Naive B cell (primary cell): Measurements from ENCODE around the gene PRR5. TPM values are rescaled to one million over a fixed set of nuclear protein-coding genes. Genes with fewer than 3 reads are reported as not detected.
"Not testable (repeated sequence)": the region's sequence is repeated elsewhere in the genome, so short reads cannot be mapped to it uniquely, and the experiment has no call there.

Experiments
- ATAC-seq, 2 donors: fragments of 150-1000 bp; cut with Tn5 transposase; 2 replicates each; pipeline ENCODE4 v1.10.0; 2021; ENCODE audit warnings: low read depth in 2 of 2, mild to moderate bottlenecking in 2 of 2, moderate library complexity in 2 of 2
- DNase-seq: peaks from one replicate; pipeline ENCODE4 v3.0.0; 2022
- H3K27ac Mint-ChIP-seq, 6 donors: one replicate each; pipeline ENCODE4 v1.8.0; 2020 to 2022; ENCODE audit warnings: mild to moderate bottlenecking in 6 of 6, mixed read lengths in 6 of 6, moderate library complexity in 5 of 6, inconsistent platforms in 2 of 6
- H3K27me3 Mint-ChIP-seq, 3 donors: one replicate each; pipeline ENCODE4 v1.8.0; 2021 to 2022; ENCODE audit warnings: mixed read lengths in 3 of 3, mild to moderate bottlenecking in 1 of 3
- H3K36me3 Mint-ChIP-seq, 2 donors: one replicate each; pipeline ENCODE4 v1.8.0; 2020 to 2022; ENCODE audit warnings: mixed read lengths in 2 of 2, inconsistent platforms in 1 of 2, mild to moderate bottlenecking in 1 of 2
- H3K4me1 Mint-ChIP-seq, 3 donors: one replicate each; pipeline ENCODE4 v1.8.0; 2020 to 2022; ENCODE audit warnings: mixed read lengths in 3 of 3, inconsistent platforms in 1 of 3, mild to moderate bottlenecking in 1 of 3, moderate library complexity in 1 of 3
- H3K4me3 Mint-ChIP-seq, 8 donors: one replicate each; pipeline ENCODE4 v1.8.0; 2020 to 2022; ENCODE audit warnings: mild to moderate bottlenecking in 8 of 8, mixed read lengths in 8 of 8, moderate library complexity in 8 of 8, inconsistent platforms in 2 of 8
- H3K9me3 Mint-ChIP-seq, 7 donors: one replicate each; pipeline ENCODE4 v1.8.0; 2020 to 2022; ENCODE audit warnings: mixed read lengths in 7 of 7, mild to moderate bottlenecking in 5 of 7, inconsistent platforms in 2 of 7, moderate library complexity in 1 of 7
- polyA plus RNA-seq, 6 donors: library from polyadenylated mRNA; unstranded; fragments of 300-500 nt; fragmentation: Illumina TruSeq; gene quantifications; one replicate each; pipeline ENCODE4 v1.2.3, GENCODE V29; 2021; ENCODE audit warnings: low read depth in 6 of 6

PRR5 gene
- polyA plus RNA-seq, 6 donors from 2014 or later, result 5.4 to 10.9 (median 7.6) TPM

DNA sequence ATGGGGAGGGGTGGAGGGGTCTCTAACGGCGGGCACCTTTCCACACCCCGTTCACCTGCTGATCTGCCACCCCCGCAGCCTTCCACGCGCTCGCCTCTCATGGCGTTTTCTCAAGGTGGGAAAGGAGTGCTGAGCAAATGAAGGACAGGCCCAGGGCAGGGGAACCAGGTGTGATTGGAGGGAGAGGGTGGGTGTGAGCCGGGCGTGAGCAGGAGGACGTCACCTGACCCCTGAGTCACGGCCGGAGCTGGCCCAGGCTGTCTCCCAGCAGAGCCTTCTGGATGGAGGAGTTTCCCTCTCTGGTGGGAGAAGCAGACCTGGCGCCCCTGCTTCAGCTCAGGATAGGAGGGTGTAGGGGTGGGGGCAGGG lies 36.3 kb downstream of the PRR5 start:
- ATAC-seq, result no peak
- no peak overlapping the region for H3K27ac Mint-ChIP-seq

DNA sequence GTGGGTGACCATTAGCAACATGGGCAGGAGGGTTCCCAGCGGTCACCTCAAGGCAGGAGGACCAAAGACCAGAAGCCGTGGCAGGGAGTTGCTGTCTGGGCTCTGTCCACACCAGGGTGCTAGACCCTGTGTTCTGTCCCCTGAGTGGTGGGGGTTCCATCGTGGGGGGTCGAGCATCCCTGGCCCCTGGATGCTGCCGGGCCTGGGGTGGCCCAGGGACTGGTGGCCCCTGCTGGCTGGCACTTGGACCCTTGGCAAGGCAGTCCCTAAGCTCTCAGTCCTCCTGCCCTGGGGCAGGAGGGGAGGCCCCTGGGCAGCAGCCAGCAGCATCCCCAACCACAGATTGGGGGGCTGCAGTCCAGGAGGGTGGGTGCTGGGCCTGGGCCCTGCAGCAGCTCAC lies 37.0 kb downstream of the PRR5 start:
- ATAC-seq (no peak), DNase-seq (no peak)
- no peak overlapping the region for H3K27ac Mint-ChIP-seq
- H3K4me3 Mint-ChIP-seq, result no peak overlapping the region
- H3K36me3 Mint-ChIP-seq, result no peaks in the 10 kb centered on the region
- peaks cover 2 to 6% (median 3%) of the 10 kb centered on the region in 3 donors for H3K4me1 Mint-ChIP-seq
- H3K9me3 Mint-ChIP-seq, result no peaks in the 10 kb centered on the region
- peaks cover 0 to 17% (median 0%) of the 10 kb centered on the region in 3 donors for H3K27me3 Mint-ChIP-seq

More for the DNA sequence above, 36.3 kb downstream of the PRR5 start:
- no peak for DNase-seq
- Mint-ChIP-seq H3K9me3 (no peaks in the 10 kb centered on the region), H3K4me3 (peak overlapping the region in 1 of 8 donors; percentile 42), H3K36me3 (no peaks in the 10 kb centered on the region), H3K4me1 (peaks cover 2 to 6% (median 3%) of the 10 kb centered on the region in 3 donors), H3K27me3 (peaks cover 0 to 10% (median 0%) of the 10 kb centered on the region in 3 donors)

DNA sequence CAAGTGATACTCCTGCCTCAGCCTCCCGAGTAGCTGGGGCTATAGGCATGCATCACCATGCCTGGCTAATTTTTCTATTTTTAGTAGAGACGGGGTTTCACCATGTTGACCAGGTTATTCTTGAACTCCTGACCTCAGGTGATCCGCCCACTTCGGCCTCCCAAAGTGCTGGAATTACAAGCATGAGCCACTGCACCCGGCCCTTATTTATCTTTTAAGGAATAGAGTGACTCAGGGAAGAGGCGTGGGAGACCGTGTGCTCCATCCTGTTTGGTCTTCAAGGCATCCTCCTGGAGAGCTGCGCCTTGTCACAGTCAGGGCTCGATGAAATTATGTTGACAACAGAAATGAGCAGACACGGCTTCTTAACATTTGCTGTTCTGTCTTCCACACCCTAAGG lies 37.7 kb downstream of the PRR5 start:
- H3K9me3 Mint-ChIP-seq, H3K27ac Mint-ChIP-seq, DNase-seq, H3K36me3 Mint-ChIP-seq, ATAC-seq, H3K4me1 Mint-ChIP-seq, H3K4me3 Mint-ChIP-seq: not testable (repeated sequence)
- H3K27me3 Mint-ChIP-seq, result peaks cover 0 to 19% (median 0%) of the 10 kb centered on the region in 3 donors

DNA sequence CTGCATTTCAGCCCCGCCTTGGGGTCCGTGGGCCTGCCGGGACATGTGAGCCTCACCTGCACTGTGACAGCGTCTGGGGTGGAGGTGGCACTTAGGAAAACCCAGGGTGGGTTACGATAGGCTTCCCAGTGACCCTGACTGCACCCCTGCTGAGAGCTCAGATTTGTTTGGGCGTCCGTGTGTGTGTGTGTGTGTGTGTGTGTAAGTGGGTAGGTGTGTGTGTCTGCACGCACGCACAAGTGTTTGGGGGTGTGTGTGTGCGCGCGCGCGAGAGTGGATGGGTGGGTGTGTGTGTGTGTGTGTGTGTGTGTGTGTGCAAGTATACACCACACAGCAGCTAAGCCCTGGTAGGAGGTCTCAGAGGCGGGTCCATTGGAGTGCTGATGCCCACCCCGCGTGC lies 38.3 kb downstream of the PRR5 start:
- Mint-ChIP-seq H3K27ac (no peak overlapping the region), H3K4me1 (peaks cover 2 to 6% (median 3%) of the 10 kb centered on the region in 3 donors), H3K27me3 (peaks cover 0 to 23% (median 4%) of the 10 kb centered on the region in 3 donors), H3K36me3 (no peaks in the 10 kb centered on the region), H3K4me3 (no peak overlapping the region), H3K9me3 (peaks cover 0 to 5% (median 0%) of the 10 kb centered on the region in 7 donors)
- ATAC-seq (no peak), DNase-seq (no peak)

DNA sequence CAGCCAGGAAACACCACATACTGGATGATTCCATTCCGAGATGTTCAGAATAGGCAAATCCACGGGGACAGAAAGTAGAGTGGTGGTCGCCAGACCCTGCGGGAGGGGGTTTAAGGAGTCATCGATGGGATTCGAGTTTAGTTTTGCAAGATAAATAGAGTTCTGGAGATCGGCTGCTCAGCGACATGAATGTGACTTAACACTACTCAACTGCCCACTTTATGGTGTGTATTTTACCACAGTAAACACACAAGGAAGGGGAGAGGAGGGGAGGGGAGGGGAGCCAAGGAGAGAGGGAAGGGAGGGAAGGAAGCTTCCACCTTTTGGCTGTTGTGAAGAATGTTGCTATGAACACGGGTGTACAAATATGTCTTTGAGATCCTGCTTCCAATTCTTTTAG lies 39.9 kb downstream of the PRR5 start:
- H3K4me1 Mint-ChIP-seq, result no peaks in the 10 kb centered on the region
- peaks cover 5 to 35% (median 14%) of the 10 kb centered on the region in 3 donors for H3K27me3 Mint-ChIP-seq
- peaks cover 0 to 3% of the 10 kb centered on the region in 2 donors for H3K36me3 Mint-ChIP-seq
- DNase-seq (no peak), ATAC-seq (no peak)
- H3K4me3 Mint-ChIP-seq, result no peak overlapping the region
- no peak overlapping the region for H3K27ac Mint-ChIP-seq
- peaks cover 0 to 5% (median 0%) of the 10 kb centered on the region in 7 donors for H3K9me3 Mint-ChIP-seq

DNA sequence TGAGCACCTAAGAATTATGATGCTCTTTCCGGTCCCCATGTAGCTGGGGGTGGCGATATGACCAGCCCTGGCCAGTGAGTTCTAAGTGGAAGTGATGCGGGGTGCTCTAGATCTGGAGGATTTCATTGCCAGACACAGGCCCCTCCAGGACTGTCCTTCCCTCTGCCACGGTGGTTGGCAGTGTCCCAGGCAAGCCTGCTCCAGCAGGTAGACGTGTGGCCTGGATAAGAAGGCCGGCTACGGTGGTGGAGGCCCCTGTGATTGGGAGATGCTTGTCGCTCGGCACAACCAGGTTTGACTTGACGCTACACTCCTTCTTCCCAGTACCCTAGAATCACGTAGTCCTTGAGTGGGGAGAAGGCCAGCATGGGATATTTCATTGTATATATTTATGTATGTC lies 41.2 kb downstream of the PRR5 start:
- Mint-ChIP-seq H3K36me3 (peaks cover 0 to 4% of the 10 kb centered on the region in 2 donors), H3K27me3 (peaks cover 10 to 43% (median 19%) of the 10 kb centered on the region in 3 donors), H3K27ac (no peak overlapping the region), H3K9me3 (peaks cover 0 to 5% (median 0%) of the 10 kb centered on the region in 7 donors), H3K4me1 (no peaks in the 10 kb centered on the region), H3K4me3 (no peak overlapping the region)
- DNase-seq (no peak), ATAC-seq (no peak)

DNA sequence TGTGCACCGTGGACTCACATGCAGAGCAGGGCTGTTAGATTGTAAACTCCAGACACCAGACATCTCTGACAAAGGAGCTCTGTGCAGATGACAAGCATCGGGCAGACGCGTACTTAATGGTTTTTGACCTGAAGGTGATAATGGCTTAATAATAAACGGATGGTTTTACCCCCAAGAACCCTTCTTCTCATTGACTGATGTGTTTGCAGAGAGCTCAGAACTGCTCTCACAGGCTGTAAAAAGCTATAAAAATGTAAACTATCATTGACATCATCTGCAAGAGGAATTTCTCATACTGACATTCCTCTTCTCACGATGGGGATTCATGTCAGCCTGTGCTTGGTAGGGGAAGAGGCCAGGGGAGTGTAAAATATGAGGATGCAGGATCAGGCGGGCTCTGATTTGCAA lies 41.8 kb downstream of the PRR5 start:
- Mint-ChIP-seq H3K4me1 (no peaks in the 10 kb centered on the region), H3K9me3 (peaks cover 0 to 5% (median 0%) of the 10 kb centered on the region in 7 donors), H3K36me3 (peaks cover 0 to 4% of the 10 kb centered on the region in 2 donors), H3K27me3 (peaks cover 10 to 48% (median 19%) of the 10 kb centered on the region in 3 donors), H3K27ac (no peak overlapping the region), H3K4me3 (no peak overlapping the region)
- no peak for ATAC-seq
- DNase-seq, result no peak

DNA sequence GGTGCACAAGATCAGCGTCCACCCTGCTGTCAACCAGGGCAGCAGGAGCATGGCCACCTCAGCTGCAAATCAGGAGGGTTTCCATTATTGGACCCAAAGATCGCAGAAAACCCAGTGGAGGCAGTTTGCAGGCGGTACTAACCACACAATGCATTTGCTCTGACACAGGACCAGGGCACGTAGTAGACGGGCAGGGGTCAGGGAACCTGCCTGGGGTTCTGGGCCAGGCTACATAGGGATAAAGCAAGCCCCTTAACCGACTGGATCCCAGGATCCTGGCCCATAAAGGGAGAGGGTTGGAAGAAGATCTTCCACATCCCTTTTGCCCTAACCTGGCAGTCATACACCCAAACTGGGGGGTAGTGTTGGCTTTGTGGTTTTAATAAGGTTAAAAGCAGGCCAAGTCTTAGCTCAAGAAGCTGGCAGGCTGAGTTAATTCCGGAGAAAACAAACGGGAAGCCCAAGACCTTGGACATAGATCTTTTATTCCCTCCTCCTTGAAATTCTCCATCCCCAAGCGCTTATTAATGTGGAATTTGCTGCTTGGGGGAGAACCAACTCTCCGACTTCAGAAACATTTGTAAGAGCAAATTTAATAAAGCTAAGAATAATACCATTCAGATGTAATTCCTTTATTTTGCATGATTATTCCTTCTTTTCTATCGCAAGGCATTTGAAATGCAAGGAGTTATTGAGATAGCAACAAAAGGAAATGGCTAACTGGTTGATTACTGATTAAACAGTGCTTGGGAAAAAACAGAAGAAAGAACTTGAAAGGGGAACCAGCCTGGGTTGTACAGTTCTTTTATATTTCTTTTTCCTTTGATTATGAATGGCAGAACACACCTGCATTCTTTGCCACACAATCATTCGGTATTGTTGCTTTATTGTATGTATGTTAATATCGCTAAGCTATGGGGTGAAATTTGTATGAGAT lies 44.1 kb downstream of the PRR5 start:
- H3K4me3 Mint-ChIP-seq, result no peak overlapping the region
- ATAC-seq (no peak), DNase-seq (no peak)
- peaks cover 0 to 10% (median 5%) of the 10 kb centered on the region in 7 donors for H3K9me3 Mint-ChIP-seq
- H3K4me1 Mint-ChIP-seq, result no peaks in the 10 kb centered on the region
- H3K36me3 Mint-ChIP-seq, result peaks cover 0 to 4% of the 10 kb centered on the region in 2 donors
- H3K27me3 Mint-ChIP-seq, result peaks cover 20 to 52% (median 30%) of the 10 kb centered on the region in 3 donors
- peak overlapping the region in 1 of 6 donors; percentile 47 for H3K27ac Mint-ChIP-seq

DNA sequence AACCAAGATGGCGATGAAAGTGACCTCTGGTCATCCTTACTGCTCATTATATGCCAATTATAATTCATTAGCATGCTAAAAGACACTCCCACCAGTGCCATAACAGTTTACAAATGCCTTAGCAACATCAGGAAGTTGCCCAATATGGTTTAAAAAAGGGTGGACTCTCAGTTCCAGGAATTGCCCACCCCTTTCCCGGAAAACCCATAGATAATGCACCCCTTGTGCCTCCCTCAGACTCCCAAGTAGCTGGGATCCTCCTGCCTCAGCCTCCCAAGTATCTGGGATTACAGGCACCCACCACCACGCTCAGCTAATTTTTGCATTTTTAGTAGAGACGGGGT lies 45.8 kb downstream of the PRR5 start:
- H3K27ac Mint-ChIP-seq, ATAC-seq, H3K4me3 Mint-ChIP-seq, H3K36me3 Mint-ChIP-seq, H3K4me1 Mint-ChIP-seq, DNase-seq: not testable (repeated sequence)
- Mint-ChIP-seq H3K9me3 (peaks cover 0 to 10% (median 5%) of the 10 kb centered on the region in 7 donors), H3K27me3 (peaks cover 23 to 61% (median 30%) of the 10 kb centered on the region in 3 donors)

DNA sequence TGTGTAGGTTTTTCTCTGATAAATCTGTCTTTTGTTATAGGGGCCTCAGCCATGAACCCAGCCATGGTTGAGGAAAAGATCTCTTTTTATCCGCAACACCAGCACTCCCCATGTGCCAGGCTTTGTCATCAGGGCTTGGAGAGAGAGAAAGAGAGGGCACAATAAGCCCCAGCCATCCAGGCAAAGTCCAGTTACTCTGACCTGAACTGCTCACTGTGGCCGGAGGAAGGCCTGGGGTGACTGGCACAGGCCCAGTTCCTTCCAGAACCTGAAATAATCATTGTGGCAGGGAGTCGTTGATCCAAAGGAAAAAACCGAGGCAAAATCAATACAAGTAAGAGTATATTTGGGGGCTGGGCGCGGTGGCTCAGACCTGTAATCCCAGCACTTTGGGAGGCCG lies 46.5 kb downstream of the PRR5 start:
- no peak for DNase-seq
- H3K4me3 Mint-ChIP-seq, result no peak overlapping the region
- H3K27me3 Mint-ChIP-seq, result peaks cover 30 to 64% (median 30%) of the 10 kb centered on the region in 3 donors
- no peak for ATAC-seq
- H3K27ac Mint-ChIP-seq, result peak overlapping the region in 1 of 6 donors; percentile 40
- H3K4me1 Mint-ChIP-seq, result peaks cover 3 to 9% (median 7%) of the 10 kb centered on the region in 3 donors
- peaks cover 0 to 4% of the 10 kb centered on the region in 2 donors for H3K36me3 Mint-ChIP-seq
- peaks cover 0 to 10% (median 5%) of the 10 kb centered on the region in 7 donors for H3K9me3 Mint-ChIP-seq

DNA sequence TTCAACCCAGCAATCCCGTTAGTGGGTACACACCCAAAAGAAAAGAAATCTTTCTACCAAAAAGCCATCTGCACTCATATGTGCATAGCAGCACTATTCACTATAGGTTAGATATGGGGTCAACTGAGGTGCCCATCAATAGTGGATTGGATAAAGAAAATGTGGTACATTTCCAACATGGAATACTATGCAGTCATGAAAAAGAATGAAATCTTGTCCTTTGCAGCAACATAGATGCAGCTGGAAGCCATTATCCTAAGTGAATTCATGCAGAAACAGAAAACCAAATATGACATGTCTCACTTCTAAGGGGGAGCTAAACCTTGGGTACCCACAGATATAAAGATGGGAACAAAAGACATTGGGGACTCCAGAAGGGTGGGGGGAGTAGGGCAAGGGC lies 48.5 kb downstream of the PRR5 start:
- peaks cover 3 to 9% (median 8%) of the 10 kb centered on the region in 3 donors for H3K4me1 Mint-ChIP-seq
- DNase-seq, result no peak
- H3K4me3 Mint-ChIP-seq, result no peak overlapping the region
- ATAC-seq, result no peak
- H3K9me3 Mint-ChIP-seq, result peaks cover 0 to 12% (median 6%) of the 10 kb centered on the region in 7 donors
- H3K27ac Mint-ChIP-seq, result no peak overlapping the region
- peaks cover 0 to 4% of the 10 kb centered on the region in 2 donors for H3K36me3 Mint-ChIP-seq
- peaks cover 42 to 70% (median 50%) of the 10 kb centered on the region in 3 donors for H3K27me3 Mint-ChIP-seq

DNA sequence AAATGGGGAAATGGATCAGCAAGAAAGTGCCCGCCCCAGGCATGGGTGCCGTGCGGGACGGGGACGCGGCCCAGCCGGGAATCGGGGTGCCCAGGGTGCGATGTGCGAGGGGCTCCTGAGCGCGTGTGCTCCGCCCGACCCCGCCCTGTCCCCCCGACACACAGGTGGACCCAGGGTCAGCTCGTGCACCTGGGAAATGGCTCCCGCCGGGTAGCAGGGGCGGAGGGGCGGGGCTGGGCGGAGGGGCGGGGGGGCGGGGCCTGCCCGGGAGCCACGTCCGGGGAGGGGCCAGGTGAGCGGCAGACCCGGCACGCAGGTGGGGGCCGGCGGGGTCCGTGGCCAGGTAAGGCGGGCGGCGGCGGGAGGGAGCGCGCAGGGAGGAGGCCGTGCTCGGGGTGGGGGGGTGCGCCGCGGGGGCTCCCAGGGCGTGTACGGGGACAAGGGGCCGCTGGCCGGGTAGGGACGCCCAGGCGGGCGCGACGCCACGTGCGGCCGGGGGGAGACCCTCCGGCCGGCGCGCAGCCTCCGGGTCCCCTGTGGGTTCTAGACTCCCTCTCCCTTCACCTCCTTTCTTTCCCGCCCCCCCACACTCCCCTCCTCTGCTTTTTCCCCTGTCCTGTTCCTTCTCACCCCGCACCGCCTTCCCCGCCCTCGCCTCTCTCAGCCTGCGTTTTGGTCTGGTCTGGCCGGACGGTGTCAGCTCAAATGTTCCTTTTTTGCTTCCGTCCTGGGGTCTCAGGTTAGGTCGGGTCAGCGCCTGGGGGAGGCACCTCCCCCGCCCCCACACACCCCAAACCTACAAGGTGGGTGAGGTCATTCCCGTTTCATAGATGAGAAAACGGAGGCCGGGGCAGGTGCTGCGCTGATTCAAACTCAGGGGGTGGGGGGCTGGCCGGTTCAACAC lies 50.5 kb downstream of the PRR5 start, which contains the start of gene ARHGAP8:
Gene ARHGAP8 (plus strand): TSS at position 291 of the 904 bp plus-strand sequence. CDS start 33,953 bp downstream, outside the sequence.
- Mint-ChIP-seq H3K4me3 (peak within 1 kb of the TSS; percentile 21 to 91 (median 78)), H3K4me1 (peaks cover 3 to 9% (median 8%) of the 10 kb centered on the region in 3 donors), H3K9me3 (peaks cover 0 to 12% (median 6%) of the 10 kb centered on the region in 7 donors), H3K27ac (peak within 1 kb of the TSS in 1 of 6 donors; percentile 78), H3K27me3 (peaks cover 29 to 74% (median 50%) of the 10 kb centered on the region in 3 donors), H3K36me3 (no peaks in the 10 kb centered on the region)
- ATAC-seq (peak; percentile 25 to 27), DNase-seq (no peak)
